Fibroblast of lung (primary cell): Measurements from ENCODE around the gene PRR16. TPM values are rescaled to one million over a fixed set of nuclear protein-coding genes. Genes with fewer than 3 reads are reported as not detected.
A peak's percentile ranks its signal among the peaks of the same experiment; 100 is the strongest.

Experiments used
- DNase-seq, 2 donors: peaks; one replicate each; pipeline versions ENCODE4 v3.0.0 to v3.0.0-alpha.2; 2010; ENCODE audit warnings: low read depth in 2 of 2
- H2AFZ ChIP-seq: 2 replicates; pipeline ENCODE4 v1.5.1; 2012; ENCODE audit warnings: low read length, control low read depth, inconsistent platforms
- H3K27ac ChIP-seq: 2 replicates; pipeline ENCODE4 v1.5.1; 2011; ENCODE audit warnings: low read length, control low read depth; ENCODE audit not compliant: insufficient read depth
- H3K27me3 ChIP-seq: 2 replicates; pipeline ENCODE4 v1.5.1; 2011; ENCODE audit warnings: mild to moderate bottlenecking, low read length; ENCODE audit not compliant: control insufficient read depth, insufficient read depth
- H3K36me3 ChIP-seq: 2 replicates; pipeline ENCODE4 v1.5.1; 2011; ENCODE audit warnings: low read length; ENCODE audit not compliant: control insufficient read depth, insufficient read depth
- H3K4me1 ChIP-seq: 2 replicates; pipeline ENCODE4 v1.5.1; 2011; ENCODE audit warnings: low read length; ENCODE audit not compliant: control insufficient read depth, insufficient read depth; ENCODE audit errors: extremely low read depth
- H3K4me2 ChIP-seq: 2 replicates; pipeline ENCODE4 v1.5.1; 2011; ENCODE audit warnings: low read length, control low read depth; ENCODE audit not compliant: insufficient read depth; ENCODE audit errors: extremely low read depth
- H3K4me3 ChIP-seq, 4 experiments: fragments of 200-600 bp in 1 of 4; sonication (generic) in 1 of 4; replicated peaks in 1 of 4; 2 replicates each; pipeline ENCODE4 v1.5.1; 2011 to 2016; ENCODE audit warnings: low read length in 4 of 4, low read depth in 3 of 4, mild to moderate bottlenecking in 3 of 4, control low read depth in 2 of 4, inconsistent platforms in 1 of 4, mixed read lengths in 1 of 4; ENCODE audit not compliant: insufficient read depth in 1 of 4; ENCODE audit errors: control extremely low read depth in 1 of 4
- H3K79me2 ChIP-seq: 2 replicates; pipeline ENCODE4 v1.5.1; 2012; ENCODE audit warnings: mild to moderate bottlenecking, low read length, inconsistent platforms; ENCODE audit not compliant: control insufficient read depth, insufficient read depth
- H3K9ac ChIP-seq: 2 replicates; pipeline ENCODE4 v1.5.1; 2011; ENCODE audit warnings: mild to moderate bottlenecking, low read length, control low read depth; ENCODE audit not compliant: insufficient read depth
- H3K9me3 ChIP-seq: 2 replicates; pipeline ENCODE4 v1.5.1; 2012; ENCODE audit warnings: low read depth, low read length; ENCODE audit not compliant: control insufficient read depth, insufficient read depth
- H4K20me1 ChIP-seq: 2 replicates; pipeline ENCODE4 v1.5.1; 2011; ENCODE audit warnings: low read length; ENCODE audit not compliant: control insufficient read depth, insufficient read depth; ENCODE audit errors: extremely low read depth
- CTCF ChIP-seq, 2 donors: IDR thresholded peaks in 1 of 2; conservative IDR thresholded peaks in 1 of 2; 1 replicate in 1 of 2; 2 replicates in 1 of 2; pipeline ENCODE4 v1.5.1; 2011 to 2012; ENCODE audit warnings: low read length in 2 of 2, control low read depth in 1 of 2, inconsistent platforms in 1 of 2, low read depth in 1 of 2, mild to moderate bottlenecking in 1 of 2
- EZH2 ChIP-seq: IDR thresholded peaks from 2 replicates; pipeline ENCODE4 v1.5.1; 2012; ENCODE audit warnings: low read length, control low read depth, mild to moderate bottlenecking; ENCODE audit errors: missing control alignments
- polyA plus RNA-seq, 2 donors: library from polyadenylated mRNA; depleted of rRNA in 1 of 2; stranded (reverse) in 1 of 2; unstranded in 1 of 2; fragments of >200 nt; gene quantifications; 2 replicates each; pipeline ENCODE4 v1.2.1, GENCODE V29; 2011 to 2012; ENCODE audit warnings: missing spikeins in 1 of 2
- total RNA-seq: library from RNA; depleted of rRNA; stranded (reverse); fragments of >200 nt; gene quantifications from 2 replicates; pipeline ENCODE4 v1.2.1, GENCODE V29; 2014

PRR16 gene
- total and polyA plus RNA-seq, 2 donors (not counting 1 experiment from before 2014, with no cell fraction given): 7.3 to 44.6 TPM

- H3K4me2 ChIP-seq: no peak overlapping the region
- H3K27me3 ChIP-seq: no peaks in the 10 kb centered on the region
- H3K79me2 ChIP-seq: no peaks in the 10 kb centered on the region
- peaks cover 2% of the 10 kb centered on the region for H3K4me1 ChIP-seq
- H3K36me3 ChIP-seq: peaks cover 2% of the 10 kb centered on the region
- peak in 1 of 2 donors; percentile 19 for DNase-seq
- no peak overlapping the region for H3K4me3 ChIP-seq
- peak; percentile 22 to 39 for TF ChIP-seq CTCF (conservative IDR thresholded peaks at IDR 0.05 in 1 of 2, IDR thresholded peaks at IDR 0.05 in 1 of 2; ENCODE audit: low read depth in 1 of 2, low read length in 2 of 2)
- no peak for TF ChIP-seq EZH2
- H2AFZ ChIP-seq: no peak overlapping the region
- H3K9ac ChIP-seq: no peak overlapping the region
- H4K20me1 ChIP-seq: no peaks in the 10 kb centered on the region
- no peak overlapping the region for H3K27ac ChIP-seq
- H3K9me3 ChIP-seq: no peaks in the 10 kb centered on the region
Measured at GRCh38 chr5:120684749-120685415, 220.8 kb downstream of the PRR16 start.

- no peak overlapping the region for H3K4me2 ChIP-seq
- no peak overlapping the region for H3K4me3 ChIP-seq
- H3K9me3 ChIP-seq: no peaks in the 10 kb centered on the region
- TF ChIP-seq EZH2: no peak
- no peak for TF ChIP-seq CTCF (conservative IDR thresholded peaks at IDR 0.05 in 1 of 2, IDR thresholded peaks at IDR 0.05 in 1 of 2; ENCODE audit: low read depth in 1 of 2, low read length in 2 of 2)
- H3K9ac ChIP-seq: no peak overlapping the region
- H3K27ac ChIP-seq: no peak overlapping the region
- H2AFZ ChIP-seq: no peak overlapping the region
- H3K79me2 ChIP-seq: no peaks in the 10 kb centered on the region
- H3K27me3 ChIP-seq: no peaks in the 10 kb centered on the region
- H4K20me1 ChIP-seq: no peaks in the 10 kb centered on the region
- no peaks in the 10 kb centered on the region for H3K4me1 ChIP-seq
- H3K36me3 ChIP-seq: peaks cover 2% of the 10 kb centered on the region
- no peak for DNase-seq
Measured at GRCh38 chr5:120690621-120691407, 226.7 kb downstream of the PRR16 start.

- no peak overlapping the region for H3K27ac ChIP-seq
- H3K4me2 ChIP-seq: no peak overlapping the region
- TF ChIP-seq EZH2: no peak
- no peak for TF ChIP-seq CTCF (conservative IDR thresholded peaks at IDR 0.05 in 1 of 2, IDR thresholded peaks at IDR 0.05 in 1 of 2; ENCODE audit: low read depth in 1 of 2, low read length in 2 of 2)
- no peaks in the 10 kb centered on the region for H3K4me1 ChIP-seq
- no peak overlapping the region for H2AFZ ChIP-seq
- no peak for DNase-seq
- no peaks in the 10 kb centered on the region for H4K20me1 ChIP-seq
- no peaks in the 10 kb centered on the region for H3K36me3 ChIP-seq
- no peaks in the 10 kb centered on the region for H3K9me3 ChIP-seq
- no peak overlapping the region for H3K9ac ChIP-seq
- no peaks in the 10 kb centered on the region for H3K27me3 ChIP-seq
- no peaks in the 10 kb centered on the region for H3K79me2 ChIP-seq
- no peak overlapping the region for H3K4me3 ChIP-seq
Measured at GRCh38 chr5:120692325-120692724, 228.2 kb downstream of the PRR16 start.
